ENCODE results near the gene HPGD. TPM values are rescaled to one million over a fixed set of nuclear protein-coding genes. Genes with fewer than 3 reads are reported as not detected.

Gene HPGD
- 1 to 10 TPM in 8 of 10 donors, under 1 TPM in 2; 0.47 to 2.5 (median 1.5) TPM for total RNA-seq
- polyA plus RNA-seq = under 1 TPM; 0.36 to 0.66 TPM
- long read RNA-seq, donor 1 = 0 reads
- long read RNA-seq, donor 2, partial matches to known transcripts = 0 of 1 reads
- long read RNA-seq, donor 2, other reads (novel, unspliced or antisense) = 0 of 1 reads
- long read RNA-seq, donor 3, partial matches to known transcripts = 0 of 2 reads
- long read RNA-seq, donor 3, other reads (novel, unspliced or antisense) = 0 of 2 reads

DNA sequence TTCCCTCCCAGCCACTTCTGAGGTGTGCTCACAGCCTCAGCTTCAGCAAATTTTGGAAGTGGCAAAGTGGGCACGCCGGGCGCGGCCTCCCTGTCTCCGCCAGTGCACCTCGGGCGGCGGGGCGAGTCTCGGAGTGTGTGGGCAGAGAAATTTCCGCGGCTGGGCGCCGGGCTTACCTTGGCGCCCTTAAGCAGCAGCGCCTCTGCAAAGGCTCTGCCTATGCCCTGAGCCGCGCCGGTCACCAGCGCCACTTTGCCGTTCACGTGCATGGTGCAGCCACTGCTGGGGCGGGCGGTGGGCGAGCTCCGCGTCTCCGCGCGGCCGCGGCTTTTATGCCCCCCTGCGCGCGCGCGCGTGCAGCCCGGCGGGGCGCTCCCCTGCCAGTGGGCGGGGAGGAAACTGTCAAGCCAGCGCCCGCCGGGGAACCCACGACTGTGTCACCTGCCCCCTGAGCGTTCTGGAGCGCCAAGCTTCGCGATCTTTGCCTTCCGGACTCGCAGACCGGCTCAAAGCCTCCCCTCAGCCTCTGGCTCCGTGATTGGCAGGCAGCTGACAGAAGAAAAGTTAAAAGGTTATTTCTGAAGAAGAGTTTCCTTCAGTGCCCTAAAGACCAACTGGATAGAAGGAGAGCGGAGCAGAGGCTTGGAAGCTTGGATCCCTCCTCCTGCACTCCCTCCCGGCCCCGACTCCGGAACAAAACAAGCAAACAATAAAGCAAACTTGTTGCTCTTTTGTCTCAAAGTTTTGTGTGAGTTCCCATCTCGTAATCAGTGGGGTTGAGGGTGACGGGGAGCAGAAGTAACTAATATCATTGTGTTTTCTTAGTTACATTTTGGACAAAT is at the start of gene HPGD:
HPGD (minus strand) TSS at position 306 of the 842 bp plus-strand sequence; CDS start at position 269, 37 bp downstream.
- intact Hi-C loops (cut with DNase I) = loop anchor here in 2 of 10 donors (5.0 to 10.0 kb wide), 2 partner anchors 82 to 90 kb away; no protein-coding TSS in a partner anchor
- Histone ChIP-seq H3K4me1 (peaks cover 0 to 46% (median 5%) of the 10 kb centered on the region in 9 donors), H3K27ac (peak within 1 kb of the TSS in 3 of 10 donors; percentile 2 to 37 (median 29)), H3K4me3 (peak within 1 kb of the TSS; percentile 18 to 69 (median 60)), H3K36me3 (no peaks in the 10 kb centered on the region), H3K27me3 (peaks cover 0 to 51% (median 20%) of the 10 kb centered on the region in 7 donors), H3K9me3 (no peaks in the 10 kb centered on the region)
- ATAC-seq (peak; percentile 79 to 88 (median 82)), DNase-seq (peak; percentile 32 to 37)
- no peak for TF ChIP-seq CTCF (IDR thresholded peaks at IDR 0.05)
- 1% methylated on average over 60 of the region's 60 CpGs for WGBS, 2 donors

- H3K27me3 ChIP-seq = peaks cover 0 to 4% (median 0%) of the 10 kb centered on the region in 7 donors
- no peak overlapping the region for H3K4me3 ChIP-seq
- H3K27ac ChIP-seq = no peak overlapping the region
- TF ChIP-seq CTCF (IDR thresholded peaks at IDR 0.05) = no peak
- no peaks in the 10 kb centered on the region for H3K36me3 ChIP-seq
- DNase-seq = no peak
- WGBS, 2 donors = 30 to 58% methylated on average over 2 of the region's 2 CpGs
- no peaks in the 10 kb centered on the region for H3K9me3 ChIP-seq
- H3K4me1 ChIP-seq = no peaks in the 10 kb centered on the region
- no peak for ATAC-seq
- intact Hi-C loops (cut with DNase I) = no loop called here
Measured at GRCh38 chr4:174564529-174564928, 42.2 kb upstream of the HPGD start.

- WGBS, 2 donors = 68 to 84% methylated on average over 1 of the region's 1 CpG
- no peaks in the 10 kb centered on the region for H3K9me3 ChIP-seq
- no peaks in the 10 kb centered on the region for H3K36me3 ChIP-seq
- no peak overlapping the region for H3K4me3 ChIP-seq
- ATAC-seq (no peak), DNase-seq (no peak)
- TF ChIP-seq CTCF (IDR thresholded peaks at IDR 0.05) = no peak
- no peak overlapping the region for H3K27ac ChIP-seq
- H3K4me1 ChIP-seq = no peaks in the 10 kb centered on the region
- intact Hi-C loops (cut with DNase I) = no loop called here
- peaks cover 0 to 4% (median 0%) of the 10 kb centered on the region in 7 donors for H3K27me3 ChIP-seq
Measured at GRCh38 chr4:174563399-174563798, 41.1 kb upstream of the HPGD start.

DNA sequence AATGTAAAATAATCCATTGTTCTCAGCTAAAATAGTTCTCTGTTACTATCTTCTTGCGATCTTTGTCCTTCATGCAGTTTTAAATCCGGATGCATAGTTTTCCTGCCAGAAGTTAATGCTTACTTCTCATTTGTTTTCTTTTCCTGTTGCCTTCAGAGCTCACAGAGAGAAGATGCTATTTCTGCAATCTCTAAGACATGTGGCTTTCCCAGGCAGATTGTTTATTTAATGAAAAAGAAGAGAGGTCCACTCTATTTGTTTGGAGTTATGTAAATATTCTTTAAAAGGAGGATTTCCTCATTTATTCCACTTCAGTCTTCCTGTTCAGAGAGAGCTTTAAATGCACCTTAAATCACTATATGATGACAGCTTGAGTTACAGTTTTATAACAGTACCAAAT is 39.3 kb upstream of the HPGD start:
- TF ChIP-seq CTCF (IDR thresholded peaks at IDR 0.05) = no peak
- no peaks in the 10 kb centered on the region for H3K4me1 ChIP-seq
- H3K4me3 ChIP-seq = no peak overlapping the region
- ATAC-seq (no peak), DNase-seq (no peak)
- intact Hi-C loops (cut with DNase I) = no loop called here
- no peak overlapping the region for H3K27ac ChIP-seq
- 22 to 31% methylated on average over 2 of the region's 2 CpGs for WGBS, 2 donors
- H3K27me3 ChIP-seq = peaks cover 0 to 4% (median 0%) of the 10 kb centered on the region in 7 donors
- H3K36me3 ChIP-seq = no peaks in the 10 kb centered on the region
- no peaks in the 10 kb centered on the region for H3K9me3 ChIP-seq
